DMS114 treated with DMSO at 0.1 percent for 48 hours (cell line): ENCODE results near the gene HNRNPK.

Source experiments
- DNase-seq: peaks from one replicate; lab custom pipeline; 2025; ENCODE audit not compliant: unreplicated experiment; lab: John Stamatoyannopoulos, UW

The HNRNPK gene

DNA sequence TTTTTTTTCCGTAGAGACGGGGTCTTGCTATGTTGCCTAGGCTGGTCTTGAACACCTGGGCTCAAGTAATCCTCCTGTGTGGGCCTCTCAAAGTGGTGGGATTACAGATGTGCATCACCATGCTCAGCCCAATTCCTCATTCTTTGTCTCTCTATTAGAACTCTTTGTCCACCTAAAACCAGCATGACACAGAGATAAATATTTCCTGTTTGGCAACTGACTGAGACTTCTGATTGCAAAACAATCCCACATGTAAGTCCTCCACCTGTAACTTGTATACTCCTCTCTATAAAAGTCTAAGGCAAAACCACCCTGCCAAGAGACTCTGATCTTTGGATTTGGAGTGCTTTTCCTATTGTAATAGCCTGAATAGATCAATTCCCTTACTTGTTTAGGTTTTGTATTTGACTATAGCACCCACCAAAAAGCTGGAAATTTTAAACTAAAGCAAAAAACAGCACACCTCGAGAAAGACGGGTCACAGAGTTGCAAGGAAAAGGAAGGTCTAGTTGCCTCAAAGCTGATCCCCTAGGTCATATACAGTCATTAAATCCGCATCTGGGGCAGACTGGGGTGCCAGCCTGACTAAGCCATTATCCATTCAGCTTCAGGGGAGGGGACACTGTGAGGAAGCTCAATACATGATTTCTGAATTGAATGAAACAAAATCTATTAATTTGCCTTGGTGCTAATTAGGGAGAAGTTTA lies 45.3 kb downstream of the HNRNPK start:
- DNase-seq, result no peak

DNA sequence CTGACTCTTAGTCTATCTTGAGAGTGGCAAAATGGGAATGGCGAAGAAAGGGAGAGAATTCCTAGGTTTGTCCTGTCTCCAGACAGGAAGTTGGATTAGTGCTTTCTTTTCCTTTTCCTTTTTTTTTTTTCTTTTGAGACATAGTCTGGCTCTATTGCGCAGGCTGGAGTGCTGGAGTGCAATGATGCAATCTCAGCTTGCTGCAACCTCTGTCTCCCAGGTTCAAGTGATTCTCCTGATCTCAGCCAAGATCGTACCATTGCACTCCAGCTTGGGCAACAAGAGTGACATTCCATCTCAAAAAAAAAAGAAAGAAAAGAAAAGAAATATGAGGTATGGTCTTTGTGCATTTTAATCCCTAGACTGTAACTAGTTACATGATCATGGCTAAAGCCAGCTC lies 46.2 kb downstream of the HNRNPK start:
- DNase-seq, result no peak

DNA sequence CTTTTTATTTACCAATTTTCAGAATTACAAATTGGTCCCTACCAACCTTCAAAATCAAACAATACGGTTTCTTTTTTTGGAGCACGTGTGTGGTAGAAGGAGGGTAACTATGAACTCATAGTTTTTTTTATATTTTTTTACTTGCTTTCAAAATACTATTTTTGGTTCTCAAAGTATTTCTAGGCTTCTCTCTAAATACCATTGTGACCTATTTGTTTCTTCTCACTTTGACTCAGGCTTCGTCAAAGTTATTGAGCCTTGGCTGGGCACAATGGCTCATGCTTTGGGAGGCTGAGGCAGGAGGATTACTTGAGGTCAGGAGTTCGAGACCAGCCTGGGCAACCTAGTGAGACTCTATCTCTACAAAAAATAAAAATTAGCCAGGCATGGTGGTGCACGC lies 47.2 kb downstream of the HNRNPK start:
- no peak for DNase-seq

DNA sequence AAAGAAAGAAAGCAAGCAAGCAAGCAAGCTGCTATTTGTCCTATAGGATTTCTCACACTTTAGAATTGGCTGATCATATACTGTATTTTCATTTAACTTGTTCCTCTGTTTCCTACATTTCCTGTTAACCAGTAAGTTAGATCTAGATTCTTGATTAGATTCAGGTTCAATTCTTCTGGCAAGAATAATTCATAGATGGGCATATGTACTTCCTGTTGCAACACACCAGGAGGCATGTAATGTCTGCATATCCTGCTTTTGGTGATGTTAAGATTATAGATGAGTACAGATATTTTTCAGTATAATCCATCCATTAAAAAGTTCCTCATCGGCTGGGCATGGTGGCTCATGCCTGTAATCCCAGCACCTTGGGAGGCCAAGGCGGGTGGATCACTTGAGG lies 48.0 kb downstream of the HNRNPK start:
- DNase-seq, result no peak

DNA sequence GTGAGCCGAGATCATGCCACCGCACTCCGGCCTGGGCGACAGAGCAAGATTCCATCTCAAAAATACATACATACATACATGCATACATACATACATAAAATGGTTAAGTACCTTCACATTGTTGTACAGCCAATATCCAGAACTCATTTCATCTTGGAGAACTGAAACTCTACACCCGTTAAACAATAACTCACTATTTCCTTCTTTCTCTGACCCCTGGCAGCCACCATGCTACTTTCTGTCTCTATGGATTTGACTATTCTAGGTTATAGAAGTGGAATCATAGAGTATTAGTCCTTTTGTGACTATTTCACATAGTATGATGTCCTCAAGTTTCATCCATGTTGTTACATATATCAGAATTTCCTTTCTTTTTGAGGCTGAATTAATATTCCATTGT lies 49.1 kb downstream of the HNRNPK start:
- DNase-seq, result no peak

DNA sequence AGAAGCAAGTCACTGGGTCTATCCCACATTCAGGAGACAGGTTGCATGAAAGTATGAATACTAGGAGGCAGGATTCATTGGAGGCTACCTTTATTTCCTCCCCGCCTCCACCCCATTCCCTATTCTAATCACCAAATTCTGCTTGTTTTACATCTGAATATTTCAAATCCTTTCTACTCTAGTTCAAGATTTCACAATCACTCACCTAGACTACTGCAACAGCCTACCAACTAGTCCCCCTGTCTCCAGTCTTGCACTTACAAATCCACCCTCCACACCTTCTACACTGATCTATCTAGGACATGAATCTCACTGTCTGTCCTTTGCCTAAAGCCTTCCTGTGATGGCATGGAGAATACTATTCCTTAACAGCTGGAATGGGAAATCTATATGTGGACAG lies 52.4 kb downstream of the HNRNPK start:
- DNase-seq, result no peak

DNA sequence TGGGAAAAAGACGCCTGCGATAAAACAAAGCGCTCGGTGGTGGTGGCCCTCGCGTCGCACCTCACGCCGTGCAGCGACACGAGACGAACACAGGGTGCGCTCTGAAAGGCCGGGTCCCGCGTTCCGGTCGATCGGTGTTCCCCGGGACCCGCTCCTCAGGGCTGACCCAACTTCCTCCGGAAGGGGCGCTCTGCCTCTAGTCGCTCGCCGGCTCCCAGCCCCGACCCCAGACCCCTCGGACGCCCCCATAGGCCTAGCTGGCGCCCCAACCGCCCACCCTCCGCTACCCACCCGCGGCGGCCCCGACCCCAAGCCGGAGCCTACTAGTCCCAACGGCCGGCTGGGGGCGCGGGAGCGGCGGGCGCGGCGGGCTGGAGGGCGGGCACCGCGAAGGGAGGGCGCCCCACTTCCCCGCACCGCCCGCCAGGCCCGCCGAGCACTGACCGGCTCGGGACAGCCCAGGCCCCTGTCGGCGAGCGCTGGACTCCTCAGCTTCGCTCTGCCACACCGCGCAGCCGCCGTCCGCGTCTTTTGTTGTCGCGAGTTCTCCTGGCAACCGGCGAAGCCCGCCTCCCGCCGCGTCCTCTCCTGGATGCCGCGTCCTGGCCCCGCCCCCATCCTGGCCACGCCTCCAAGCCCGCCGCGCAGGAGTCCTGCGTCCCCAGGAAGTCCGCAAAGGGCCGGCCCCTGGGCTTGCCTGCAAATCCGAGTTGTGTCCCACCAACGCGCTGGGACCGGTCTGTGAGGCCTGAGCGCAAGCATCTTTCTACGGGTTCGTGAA lies 58.9 kb downstream of the HNRNPK start, which contains the start of gene KIF27:
KIF27 (minus strand) TSS at position 506 of the 781 bp plus-strand sequence. CDS start 5,841 bp downstream, outside the sequence.
- peak; percentile 75 for DNase-seq

DNA sequence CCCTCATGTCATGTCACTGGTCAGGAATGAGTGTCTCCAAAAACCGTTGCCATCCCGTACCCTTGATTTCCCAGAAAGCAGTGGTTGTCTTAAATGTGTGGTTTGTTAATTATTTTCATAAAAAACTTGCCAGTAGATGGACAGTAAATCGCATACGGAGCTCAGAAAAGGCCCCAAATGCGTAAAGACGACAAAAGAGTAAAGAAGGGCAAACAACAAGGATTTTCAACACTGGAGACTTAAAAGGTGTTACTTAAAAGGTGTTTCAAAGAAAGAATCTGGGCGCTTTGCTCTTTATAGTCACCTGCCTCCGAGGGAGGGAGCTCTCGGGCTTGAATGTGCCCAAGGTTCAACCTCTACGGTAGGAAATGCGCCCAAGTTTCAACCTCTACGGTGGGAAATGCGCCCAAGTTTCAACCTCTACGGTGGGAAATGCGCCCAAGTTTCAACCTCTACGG lies 59.5 kb downstream of the HNRNPK start:
- no peak for DNase-seq

DNA sequence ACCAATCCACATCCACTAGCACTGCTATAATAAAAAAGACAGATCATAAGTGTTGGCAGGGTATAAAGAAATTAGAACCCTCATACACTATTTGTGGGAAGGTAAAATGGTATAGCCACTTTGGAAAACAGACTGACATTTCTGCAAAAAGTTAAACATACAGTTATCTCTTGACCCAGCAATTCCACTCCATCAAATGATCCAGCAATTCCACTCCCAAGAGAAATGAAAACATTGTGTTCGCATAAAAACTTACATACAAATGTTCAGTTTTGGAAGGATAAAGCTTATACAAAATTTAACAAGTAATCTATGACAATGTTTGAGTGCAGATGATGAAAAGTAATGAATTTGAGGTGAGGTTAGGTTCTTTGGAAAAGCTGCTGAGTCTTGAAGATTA lies 60.9 kb downstream of the HNRNPK start:
- DNase-seq, result no peak
